BLaER1 (cell line): ENCODE results near the gene EVX1.
A peak's percentile ranks its signal among the peaks of the same experiment; 100 is the strongest.

Experiments used
- H3K27ac ChIP-seq: shearing (Covaris generic); formaldehyde crosslinking; 2 replicates; pipeline ENCODE4 v1.8.1; 2022
- H3K27me3 ChIP-seq: shearing (Covaris generic); formaldehyde crosslinking; 2 replicates; pipeline ENCODE4 v1.8.1; 2022
- H3K36me3 ChIP-seq: shearing (Covaris generic); formaldehyde crosslinking; 2 replicates; pipeline ENCODE4 v1.8.1; 2022
- H3K4me1 ChIP-seq: shearing (Covaris generic); formaldehyde crosslinking; 2 replicates; pipeline ENCODE4 v1.8.1; 2022
- H3K4me2 ChIP-seq: shearing (Covaris generic); formaldehyde crosslinking; 2 replicates; pipeline ENCODE4 v1.8.1; 2022
- H3K4me3 ChIP-seq: shearing (Covaris generic); formaldehyde crosslinking; 2 replicates; pipeline ENCODE4 v1.8.1; 2022
- H3K9ac ChIP-seq: shearing (Covaris generic); formaldehyde crosslinking; 2 replicates; pipeline ENCODE4 v1.8.1; 2022
- H3K9me3 ChIP-seq: shearing (Covaris generic); formaldehyde crosslinking; 2 replicates; pipeline ENCODE4 v1.8.1; 2022
- H4K20me1 ChIP-seq: shearing (Covaris generic); formaldehyde crosslinking; 2 replicates; pipeline ENCODE4 v1.8.1; 2022
- Cebpa-rat ChIP-seq: shearing (Covaris generic); IDR thresholded peaks from 2 replicates; pipeline ENCODE4 v1.8.1; 2022

EVX1 gene

GRCh38 chr7:27242154-27242553, 448 bp upstream of the EVX1 start:
- no peak overlapping the region for H3K4me3 ChIP-seq
- H3K36me3 ChIP-seq, result no peaks in the 10 kb centered on the region
- H3K27ac ChIP-seq, result no peak overlapping the region
- no peak overlapping the region for H3K4me2 ChIP-seq
- H3K4me1 ChIP-seq, result no peaks in the 10 kb centered on the region
- H4K20me1 ChIP-seq, result no peaks in the 10 kb centered on the region
- H3K27me3 ChIP-seq, result peaks cover 100% of the 10 kb centered on the region
- H3K9me3 ChIP-seq, result peaks cover 77% of the 10 kb centered on the region
- TF ChIP-seq Cebpa-rat, result no peak
- no peak overlapping the region for H3K9ac ChIP-seq

- no peak overlapping the region for H3K27ac ChIP-seq
- H3K4me3 ChIP-seq, result 0 out of 2 replicates have a peak overlapping the region, but pooled peaks have one; percentile 7
- TF ChIP-seq Cebpa-rat, result no peak
- H4K20me1 ChIP-seq, result no peaks in the 10 kb centered on the region
- no peaks in the 10 kb centered on the region for H3K4me1 ChIP-seq
- no peak overlapping the region for H3K4me2 ChIP-seq
- H3K27me3 ChIP-seq, result peaks cover 100% of the 10 kb centered on the region
- no peaks in the 10 kb centered on the region for H3K36me3 ChIP-seq
- H3K9me3 ChIP-seq, result peaks cover 85% of the 10 kb centered on the region
- no peak overlapping the region for H3K9ac ChIP-seq
Observed at GRCh38 chr7:27243340-27244163, 950 bp downstream of the EVX1 start.

GRCh38 chr7:27244488-27245123, 2.0 kb downstream of the EVX1 start:
- Histone ChIP-seq H3K36me3 (no peaks in the 10 kb centered on the region), H3K4me1 (no peaks in the 10 kb centered on the region; the same call in 1 of the 2 replicates), H3K4me3 (no peak overlapping the region), H3K27me3 (peaks cover 100% of the 10 kb centered on the region), H3K9ac (no peak overlapping the region), H3K9me3 (peaks cover 89% of the 10 kb centered on the region), H3K27ac (no peak overlapping the region), H3K4me2 (no peak overlapping the region), H4K20me1 (no peaks in the 10 kb centered on the region)
- no peak for TF ChIP-seq Cebpa-rat

- no peak for TF ChIP-seq Cebpa-rat
- no peaks in the 10 kb centered on the region; the same call in 1 of the 2 replicates for H3K4me1 ChIP-seq
- H3K9ac ChIP-seq, result no peak overlapping the region
- H3K4me3 ChIP-seq, result no peak overlapping the region
- H3K27ac ChIP-seq, result no peak overlapping the region
- no peaks in the 10 kb centered on the region for H3K36me3 ChIP-seq
- peaks cover 89% of the 10 kb centered on the region for H3K9me3 ChIP-seq
- no peak overlapping the region for H3K4me2 ChIP-seq
- no peaks in the 10 kb centered on the region for H4K20me1 ChIP-seq
- peaks cover 100% of the 10 kb centered on the region for H3K27me3 ChIP-seq
Observed at GRCh38 chr7:27245124-27245797, 2.7 kb downstream of the EVX1 start.

GRCh38 chr7:27245798-27246691, 3.4 kb downstream of the EVX1 start:
- H3K9me3 ChIP-seq, result peaks cover 91% of the 10 kb centered on the region
- H3K4me2 ChIP-seq, result no peak overlapping the region
- peaks cover 100% of the 10 kb centered on the region for H3K27me3 ChIP-seq
- no peaks in the 10 kb centered on the region; the same call in 1 of the 2 replicates for H3K4me1 ChIP-seq
- no peak overlapping the region for H3K9ac ChIP-seq
- H3K4me3 ChIP-seq, result no peak overlapping the region
- no peaks in the 10 kb centered on the region for H3K36me3 ChIP-seq
- no peak for TF ChIP-seq Cebpa-rat
- no peaks in the 10 kb centered on the region for H4K20me1 ChIP-seq
- H3K27ac ChIP-seq, result no peak overlapping the region

GRCh38 chr7:27247000-27247399, 4.4 kb downstream of the EVX1 start:
- H3K27ac ChIP-seq, result no peak overlapping the region
- TF ChIP-seq Cebpa-rat, result no peak
- no peaks in the 10 kb centered on the region for H4K20me1 ChIP-seq
- peaks cover 99% of the 10 kb centered on the region for H3K27me3 ChIP-seq
- H3K9ac ChIP-seq, result no peak overlapping the region
- no peak overlapping the region for H3K4me3 ChIP-seq
- no peak overlapping the region for H3K4me2 ChIP-seq
- no peaks in the 10 kb centered on the region; the same call in 1 of the 2 replicates for H3K4me1 ChIP-seq
- no peaks in the 10 kb centered on the region for H3K36me3 ChIP-seq
- peaks cover 91% of the 10 kb centered on the region for H3K9me3 ChIP-seq

GRCh38 chr7:27247452-27248426, 5.1 kb downstream of the EVX1 start:
- no peaks in the 10 kb centered on the region for H3K36me3 ChIP-seq
- peaks cover 92% of the 10 kb centered on the region for H3K27me3 ChIP-seq
- no peaks in the 10 kb centered on the region; the same call in 1 of the 2 replicates for H3K4me1 ChIP-seq
- H3K9ac ChIP-seq, result no peak overlapping the region
- H3K4me2 ChIP-seq, result no peak overlapping the region
- TF ChIP-seq Cebpa-rat, result no peak
- peaks cover 88% of the 10 kb centered on the region for H3K9me3 ChIP-seq
- no peak overlapping the region for H3K4me3 ChIP-seq
- no peaks in the 10 kb centered on the region for H4K20me1 ChIP-seq
- H3K27ac ChIP-seq, result no peak overlapping the region

GRCh38 chr7:27248427-27248806, 5.8 kb downstream of the EVX1 start:
- Histone ChIP-seq H3K4me1 (no peaks in the 10 kb centered on the region; the same call in 1 of the 2 replicates), H3K4me2 (no peak overlapping the region), H3K9ac (no peak overlapping the region), H4K20me1 (no peaks in the 10 kb centered on the region), H3K36me3 (no peaks in the 10 kb centered on the region), H3K27me3 (peaks cover 85% of the 10 kb centered on the region), H3K9me3 (peaks cover 81% of the 10 kb centered on the region), H3K4me3 (no peak overlapping the region), H3K27ac (no peak overlapping the region)
- no peak for TF ChIP-seq Cebpa-rat
